Kidney (tissue), 22 donors: Measurements from ENCODE around the gene CFAP251. TPM values are rescaled to one million over a fixed set of nuclear protein-coding genes. Genes with fewer than 3 reads are reported as not detected.
A peak's percentile ranks its signal among the peaks of the same experiment; 100 is the strongest.
"Not testable (repeated sequence)": the region's sequence is repeated elsewhere in the genome, so short reads cannot be mapped to it uniquely, and the experiment has no call there.

Experiments
- DNase-seq, 5 donors: peaks; one replicate each; pipeline ENCODE4 v3.0.0-alpha.2; 2013 to 2020
- FAIRE-seq: peaks from 2 replicates; lab custom pipeline; 2012; peaks lifted over from hg19 to GRCh38; lab: Jason Lieb, UNC
- H3K27ac ChIP-seq, 2 donors: one replicate each; pipeline ENCODE4 v1.7.0; 2013; ENCODE audit warnings: low read depth in 2 of 2, low read length in 2 of 2, inconsistent platforms in 1 of 2
- H3K27me3 ChIP-seq: one replicate; pipeline ENCODE4 v1.7.1; 2013; ENCODE audit warnings: low read length, inconsistent platforms; ENCODE audit not compliant: control insufficient read depth, insufficient read depth
- H3K36me3 ChIP-seq, 3 donors: one replicate each; pipeline versions ENCODE4 v1.7.0 to v1.7.1; 2013; ENCODE audit warnings: low read length in 3 of 3, control low read depth in 1 of 3, inconsistent platforms in 1 of 3; ENCODE audit not compliant: insufficient read depth in 3 of 3, control insufficient read depth in 2 of 3
- H3K4me1 ChIP-seq, 3 donors: one replicate each; pipeline versions ENCODE4 v1.7.0 to v1.7.1; 2013; ENCODE audit warnings: low read length in 3 of 3, inconsistent platforms in 1 of 3, low read depth in 1 of 3; ENCODE audit not compliant: control insufficient read depth in 2 of 3, insufficient read depth in 2 of 3
- H3K4me3 ChIP-seq, 3 donors: one replicate each; pipeline versions ENCODE4 v1.7.0 to v1.8.1; 2013; ENCODE audit warnings: low read length in 3 of 3, control low read depth in 1 of 3, inconsistent platforms in 1 of 3
- H3K9ac ChIP-seq, 3 donors: one replicate each; pipeline versions ENCODE4 v1.7.0 to v1.7.1; 2013; ENCODE audit warnings: low read length in 3 of 3, control low read depth in 1 of 3, inconsistent platforms in 1 of 3
- H3K9me3 ChIP-seq, 3 donors: one replicate each; pipeline versions ENCODE4 v1.7.0 to v1.7.1; 2013; ENCODE audit warnings: low read length in 3 of 3, control low read depth in 1 of 3, inconsistent platforms in 1 of 3; ENCODE audit not compliant: control insufficient read depth in 2 of 3, insufficient read depth in 1 of 3
- intact Hi-C: fragments of 100-400 bp; cut with DNase I; formaldehyde crosslinking; loops from one replicate; pipeline ENCODE4 v1.11.1; 2022
- long read RNA-seq, 10 donors: library from polyadenylated mRNA in 1 of 10; unstranded in 1 of 10; transcript quantifications; one replicate each; pipeline ENCODE4 v2.0.0 and lab custom pipeline, GENCODE V29; 2021 to 2026
- polyA plus RNA-seq: library from polyadenylated mRNA; stranded (reverse); fragments of 350-450 nt; fragmentation: Illumina TruSeq; extraction: RNeasy Lipid Tissue Mini Kit (QIAGEN cat#74804); gene quantifications from one replicate; pipeline ENCODE4 v1.2.3, GENCODE V29; 2014; ENCODE audit warnings: low read depth, low replicate concordance; ENCODE audit not compliant: insufficient read depth
- total RNA-seq: library from RNA; stranded (reverse); fragmentation: NEBNext Ultra II Directional; extraction: Animal tissue kit (Norgen Biotek cat#: 25700); gene quantifications from one replicate; pipeline ENCODE4 v1.2.1, GENCODE V29; 2021
- TF ChIP-seq, protein P1 (sequence below): IDR thresholded peaks from 3 replicates; pipeline ENCODE4 v1.5.1; 2012; ENCODE audit warnings: mild to moderate bottlenecking, moderate library complexity, borderline replicate concordance; ENCODE audit not compliant: insufficient read depth; ENCODE audit errors: extremely low read depth
- donor health status: control.
- donor health status: control.
- donor health status: control.
- donor health status: control.
- donor health status: control.
- donor health status: DM: yes; HTN: yes; CAD: no.
- donor health status: Normal renal cell carcinoma (clear cell type).

Gene CFAP251, protein sequence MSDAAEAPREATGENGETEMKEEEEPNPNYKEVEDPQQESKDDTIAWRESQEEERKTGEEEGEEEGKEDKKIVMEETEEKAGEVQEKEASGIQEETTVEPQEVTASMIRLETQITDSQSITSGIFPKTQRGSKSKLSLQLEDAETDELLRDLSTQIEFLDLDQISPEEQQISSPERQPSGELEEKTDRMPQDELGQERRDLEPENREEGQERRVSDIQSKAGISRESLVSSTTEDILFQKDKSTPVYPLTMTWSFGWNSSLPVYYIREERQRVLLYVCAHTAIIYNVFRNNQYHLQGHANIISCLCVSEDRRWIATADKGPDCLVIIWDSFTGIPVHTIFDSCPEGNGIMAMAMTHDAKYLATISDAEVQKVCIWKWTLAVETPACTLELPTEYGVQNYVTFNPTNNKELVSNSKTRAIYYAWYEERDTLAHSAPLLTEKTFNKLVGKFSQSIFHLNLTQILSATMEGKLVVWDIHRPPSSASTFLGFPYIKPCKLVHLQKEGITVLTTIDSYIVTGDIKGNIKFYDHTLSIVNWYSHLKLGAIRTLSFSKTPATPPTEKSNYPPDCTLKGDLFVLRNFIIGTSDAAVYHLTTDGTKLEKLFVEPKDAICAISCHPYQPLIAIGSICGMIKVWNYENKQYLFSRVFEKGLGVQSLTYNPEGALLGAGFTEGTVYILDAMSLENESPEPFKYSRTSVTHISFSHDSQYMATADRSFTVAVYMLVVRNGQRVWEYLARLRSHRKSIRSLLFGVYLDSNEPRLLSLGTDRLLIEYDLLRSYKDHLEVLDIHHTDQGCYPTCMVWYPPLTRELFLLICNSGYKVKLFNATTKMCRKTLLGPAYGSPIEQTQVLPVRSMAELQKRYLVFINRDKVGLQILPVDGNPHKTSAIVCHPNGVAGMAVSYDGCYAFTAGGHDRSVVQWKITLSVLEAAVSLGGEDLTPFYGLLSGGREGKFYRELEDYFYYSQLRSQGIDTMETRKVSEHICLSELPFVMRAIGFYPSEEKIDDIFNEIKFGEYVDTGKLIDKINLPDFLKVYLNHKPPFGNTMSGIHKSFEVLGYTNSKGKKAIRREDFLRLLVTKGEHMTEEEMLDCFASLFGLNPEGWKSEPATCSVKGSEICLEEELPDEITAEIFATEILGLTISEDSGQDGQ
- total RNA-seq, result 10.8 TPM
- 2.9 TPM for polyA plus RNA-seq
- long read RNA-seq, donor 1, result 0 reads
- long read RNA-seq, donor 2, partial matches to known transcripts, result 0 of 1 reads
- long read RNA-seq, donor 2, other reads (novel, unspliced or antisense), result 0 of 1 reads
- long read RNA-seq, donor 3, result 0 reads
- long read RNA-seq, donor 4, result 0 reads
- long read RNA-seq, donor 5, result 0 reads
- long read RNA-seq, donor 6, result 0 reads
- long read RNA-seq, donor 7, partial matches to known transcripts, result 1 of 3 reads
- long read RNA-seq, donor 7, other reads (novel, unspliced or antisense), result 2 of 3 reads
- long read RNA-seq, donor 8, result 0 reads
- long read RNA-seq, donor 9, result 0 reads
- long read RNA-seq, donor 10, partial matches to known transcripts, result 0 of 1 reads
- long read RNA-seq, donor 10, other reads (novel, unspliced or antisense), result 0 of 1 reads

GRCh38 chr12:121917950-121918678 is at the start of gene CFAP251:
Gene CFAP251, plus strand, starts transcription at chr12:121918592. Its CDS starts 2,714 bp downstream, at chr12:121921306.
- Histone ChIP-seq H3K27ac (peak within 1 kb of the TSS in 1 of 2 donors; percentile 18), H3K9me3 (no peaks in the 10 kb centered on the region), H3K4me1 (peaks cover 0 to 2% (median 0%) of the 10 kb centered on the region in 3 donors), H3K4me3 (peak within 1 kb of the TSS; percentile 11 to 56 (median 36)), H3K27me3 (no peaks in the 10 kb centered on the region), H3K9ac (peak within 1 kb of the TSS in 1 of 3 donors; percentile 75), H3K36me3 (peaks cover 0 to 12% (median 12%) of the 10 kb centered on the region in 3 donors)
- TF ChIP-seq, protein P1, sequence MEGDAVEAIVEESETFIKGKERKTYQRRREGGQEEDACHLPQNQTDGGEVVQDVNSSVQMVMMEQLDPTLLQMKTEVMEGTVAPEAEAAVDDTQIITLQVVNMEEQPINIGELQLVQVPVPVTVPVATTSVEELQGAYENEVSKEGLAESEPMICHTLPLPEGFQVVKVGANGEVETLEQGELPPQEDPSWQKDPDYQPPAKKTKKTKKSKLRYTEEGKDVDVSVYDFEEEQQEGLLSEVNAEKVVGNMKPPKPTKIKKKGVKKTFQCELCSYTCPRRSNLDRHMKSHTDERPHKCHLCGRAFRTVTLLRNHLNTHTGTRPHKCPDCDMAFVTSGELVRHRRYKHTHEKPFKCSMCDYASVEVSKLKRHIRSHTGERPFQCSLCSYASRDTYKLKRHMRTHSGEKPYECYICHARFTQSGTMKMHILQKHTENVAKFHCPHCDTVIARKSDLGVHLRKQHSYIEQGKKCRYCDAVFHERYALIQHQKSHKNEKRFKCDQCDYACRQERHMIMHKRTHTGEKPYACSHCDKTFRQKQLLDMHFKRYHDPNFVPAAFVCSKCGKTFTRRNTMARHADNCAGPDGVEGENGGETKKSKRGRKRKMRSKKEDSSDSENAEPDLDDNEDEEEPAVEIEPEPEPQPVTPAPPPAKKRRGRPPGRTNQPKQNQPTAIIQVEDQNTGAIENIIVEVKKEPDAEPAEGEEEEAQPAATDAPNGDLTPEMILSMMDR, result peak; percentile 82
- DNase-seq (peak; percentile 95 to 99 (median 97)), FAIRE-seq (no peak)
- intact Hi-C loops, result no loop called here

GRCh38 chr12:121869229-121869628 is 49.2 kb upstream of the CFAP251 start:
- H3K27me3 ChIP-seq, DNase-seq, H3K36me3 ChIP-seq, H3K27ac ChIP-seq, H3K4me1 ChIP-seq, H3K9ac ChIP-seq, H3K9me3 ChIP-seq, intact Hi-C loops, FAIRE-seq, H3K4me3 ChIP-seq: not testable (repeated sequence)

DNA sequence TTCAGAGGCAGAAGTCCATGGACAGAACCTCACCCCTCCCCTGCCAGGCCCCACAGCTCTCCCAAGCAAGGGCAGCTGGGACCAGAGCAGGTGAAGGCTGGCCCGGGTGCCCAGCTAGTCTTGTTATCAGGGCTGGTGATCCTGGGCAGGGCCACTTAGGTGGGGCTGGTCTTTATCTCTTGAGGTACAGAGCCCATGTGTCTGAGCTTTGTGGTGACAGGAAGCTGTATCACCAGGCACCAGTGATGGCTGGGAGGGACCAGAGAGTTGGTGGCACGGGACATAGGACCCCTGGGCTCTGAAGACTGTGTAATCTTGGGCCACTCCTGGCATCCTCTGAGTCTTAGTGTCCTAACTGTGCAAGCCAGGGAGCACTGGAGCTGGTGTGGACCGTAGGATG is 46.9 kb upstream of the CFAP251 start:
- no peaks in the 10 kb centered on the region for H3K9me3 ChIP-seq
- DNase-seq (no peak), FAIRE-seq (no peak)
- no peak overlapping the region for H3K4me3 ChIP-seq
- no peaks in the 10 kb centered on the region for H3K36me3 ChIP-seq
- intact Hi-C loops, result no loop called here
- H3K27me3 ChIP-seq, result no peaks in the 10 kb centered on the region
- TF ChIP-seq, protein P1, result no peak
- no peak overlapping the region for H3K9ac ChIP-seq
- H3K4me1 ChIP-seq, result no peaks in the 10 kb centered on the region
- no peak overlapping the region for H3K27ac ChIP-seq
